Measurements from ENCODE around the gene PRAMEF20. TPM values are rescaled to one million over a fixed set of nuclear protein-coding genes. Genes with fewer than 3 reads are reported as not detected.
"Not testable (repeated sequence)": the region's sequence is repeated elsewhere in the genome, so short reads cannot be mapped to it uniquely, and the experiment has no call there.

PRAMEF20 gene
- total RNA-seq, 1 experiment from 2014 or later, result not detected

GRCh38 chr1:13435458-13435857 lies 25.2 kb downstream of the PRAMEF20 start:
- no peak overlapping the region for H2AFZ ChIP-seq (ENCODE audit: low read length)
- H3K4me3 ChIP-seq (ENCODE audit: low read length), result no peak overlapping the region
- no peak overlapping the region for H3K4me2 ChIP-seq (ENCODE audit: low read length)
- H4K20me1 ChIP-seq (ENCODE audit: low read length), result no peaks in the 10 kb centered on the region
- no TSS peak for BruUV-seq (replicated peaks)
- CTCF ChIA-PET, result no interaction called here
- POLR2A ChIA-PET (ENCODE audit: unreplicated experiment), result no interaction called here
- H3K9me3 ChIP-seq (ENCODE audit: low read length), result no peaks in the 10 kb centered on the region
- DNase-seq (no peak), ATAC-seq (no peak)
- H3K79me2 ChIP-seq (ENCODE audit: low read length), result no peaks in the 10 kb centered on the region
- H3K27me3 ChIP-seq (ENCODE audit: low read length), result peaks cover 24% of the 10 kb centered on the region
- no peak overlapping the region for H3K9ac ChIP-seq (ENCODE audit: low read length)
- no peaks in the 10 kb centered on the region for H3K4me1 ChIP-seq (ENCODE audit: insufficient read depth, low read length)
- no peak overlapping the region for H3K27ac ChIP-seq (ENCODE audit: low read length)
- TF ChIP-seq CTCF (conservative IDR thresholded peaks at IDR 0.05; ENCODE audit: low read depth, low read length), result no peak
- no peak for TF ChIP-seq EZH2 (IDR thresholded peaks at IDR 0.05; ENCODE audit: low read length, unreplicated experiment)
- no peak for TF ChIP-seq EZH2phosphoT487 (IDR thresholded peaks at IDR 0.05; ENCODE audit: borderline replicate concordance, low read length)
- H3K36me3 ChIP-seq (ENCODE audit: low read depth, low read length), result no peaks in the 10 kb centered on the region
- H3F3A ChIP-seq (ENCODE audit: low read length, unreplicated experiment), result no peaks in the 10 kb centered on the region
- intact Hi-C loops (cut with micrococcal nuclease), result no loop called here
- no peaks in the 10 kb centered on the region for H3K9me2 ChIP-seq (replicated peaks; ENCODE audit: low read length)

- POLR2A ChIA-PET (ENCODE audit: unreplicated experiment); H2AFZ ChIP-seq (ENCODE audit: low read length); DNase-seq; H3K9me3 ChIP-seq (ENCODE audit: low read length); H3K79me2 ChIP-seq (ENCODE audit: low read length); H3K27ac ChIP-seq (ENCODE audit: low read length); CTCF ChIA-PET; intact Hi-C loops (cut with micrococcal nuclease); BruUV-seq (replicated peaks); H3K4me3 ChIP-seq (ENCODE audit: low read length); H3K4me1 ChIP-seq (ENCODE audit: insufficient read depth, low read length); H3K4me2 ChIP-seq (ENCODE audit: low read length); ATAC-seq; H3K36me3 ChIP-seq (ENCODE audit: low read depth, low read length); H4K20me1 ChIP-seq (ENCODE audit: low read length); H3K9me2 ChIP-seq (replicated peaks; ENCODE audit: low read length); H3F3A ChIP-seq (ENCODE audit: low read length, unreplicated experiment); H3K9ac ChIP-seq (ENCODE audit: low read length): not testable (repeated sequence)
- H3K27me3 ChIP-seq (ENCODE audit: low read length), result peaks cover 24% of the 10 kb centered on the region
These were observed 29.0 kb downstream of the PRAMEF20 start for GRCh38 chr1:13439104-13439783.

GRCh38 chr1:13443335-13443979 lies 33.2 kb downstream of the PRAMEF20 start:
- POLR2A ChIA-PET (ENCODE audit: unreplicated experiment), result interaction anchor here (0.6 kb wide), 1 partner anchor 826 kb away, joined by 9 read pairs; the partner anchor contains the start of gene DHRS3
- Histone ChIP-seq H3K4me2 (ENCODE audit: low read length) (no peak overlapping the region), H3K9me2 (replicated peaks; ENCODE audit: low read length) (no peaks in the 10 kb centered on the region), H3K27ac (ENCODE audit: low read length) (no peak overlapping the region), H2AFZ (ENCODE audit: low read length) (no peak overlapping the region), H3F3A (ENCODE audit: low read length, unreplicated experiment) (no peaks in the 10 kb centered on the region), H3K9ac (ENCODE audit: low read length) (no peak overlapping the region), H3K36me3 (ENCODE audit: low read depth, low read length) (no peaks in the 10 kb centered on the region), H4K20me1 (ENCODE audit: low read length) (no peaks in the 10 kb centered on the region), H3K79me2 (ENCODE audit: low read length) (no peaks in the 10 kb centered on the region), H3K9me3 (ENCODE audit: low read length) (no peaks in the 10 kb centered on the region), H3K27me3 (ENCODE audit: low read length) (peaks cover 1% of the 10 kb centered on the region; the same call in 1 of the 2 replicates), H3K4me3 (ENCODE audit: low read length) (no peak overlapping the region), H3K4me1 (ENCODE audit: insufficient read depth, low read length) (no peaks in the 10 kb centered on the region)
- intact Hi-C loops (cut with micrococcal nuclease), result no loop called here
- CTCF ChIA-PET, result no interaction called here
- ATAC-seq (no peak), DNase-seq (no peak)
- TF ChIP-seq EZH2 (IDR thresholded peaks at IDR 0.05; ENCODE audit: low read length, unreplicated experiment) (no peak), CTCF (conservative IDR thresholded peaks at IDR 0.05; ENCODE audit: low read depth, low read length) (no peak), EZH2phosphoT487 (IDR thresholded peaks at IDR 0.05; ENCODE audit: borderline replicate concordance, low read length) (no peak)
- no TSS peak for BruUV-seq (replicated peaks)

Measured in PC-3 (cell line).